ENCODE results near the gene FBXL7.

- TF ChIP-seq CTCF (IDR thresholded peaks at IDR 0.05) (no peak), POLR2AphosphoS5 (IDR thresholded peaks at IDR 0.05) (no peak), POLR2A (IDR thresholded peaks at IDR 0.05) (no peak), EP300 (IDR thresholded peaks at IDR 0.05; ENCODE audit: low read depth) (no peak)
Observed at GRCh38 chr5:15646371-15646770, 146.4 kb downstream of the FBXL7 start.

Data from transverse colon (tissue), 4 donors.